Smooth muscle cell (in vitro differentiated cells): ENCODE measurements around the gene CRHR1. TPM values are rescaled to one million over a fixed set of nuclear protein-coding genes. Genes with fewer than 3 reads are reported as not detected.

ENCODE experiments used
- DNase-seq: peaks from one replicate; lab custom pipeline; 2025; ENCODE audit not compliant: unreplicated experiment; lab: John Stamatoyannopoulos, UW
- H2AFZ ChIP-seq: fragments of 200-600 bp; sonication (generic); 2 replicates; pipeline ENCODE4 v1.6.0; 2016; ENCODE audit warnings: antibody characterized with exemption, low read depth, mild to moderate bottlenecking
- H3F3A ChIP-seq: fragments of 200-600 bp; sonication (generic); 2 replicates; pipeline ENCODE4 v1.6.0; 2017; ENCODE audit warnings: antibody characterized with exemption, low read depth
- H3K27ac ChIP-seq: fragments of 200-600 bp; sonication (generic); 2 replicates; pipeline ENCODE4 v1.5.1; 2016; ENCODE audit warnings: low read depth, mild to moderate bottlenecking
- H3K27me3 ChIP-seq: fragments of 200-600 bp; sonication (generic); 2 replicates; pipeline ENCODE4 v1.6.1; 2016; ENCODE audit warnings: low read depth, mild to moderate bottlenecking
- H3K36me3 ChIP-seq: fragments of 200-600 bp; sonication (generic); 2 replicates; pipeline ENCODE4 v1.5.1; 2016; ENCODE audit warnings: low read depth
- H3K4me1 ChIP-seq: fragments of 200-600 bp; sonication (generic); 2 replicates; pipeline ENCODE4 v1.5.1; 2016; ENCODE audit warnings: low read depth
- H3K4me2 ChIP-seq: fragments of 200-600 bp; sonication (generic); 2 replicates; pipeline ENCODE4 v1.6.0; 2016; ENCODE audit warnings: mild to moderate bottlenecking
- H3K4me3 ChIP-seq: fragments of 200-600 bp; sonication (generic); 2 replicates; pipeline ENCODE4 v1.5.1; 2016; ENCODE audit warnings: mild to moderate bottlenecking
- H3K79me2 ChIP-seq: fragments of 200-600 bp; sonication (generic); 2 replicates; pipeline ENCODE4 v1.6.0; 2016; ENCODE audit warnings: low read depth, mild to moderate bottlenecking
- H3K9ac ChIP-seq: fragments of 200-600 bp; sonication (generic); 2 replicates; pipeline ENCODE4 v1.6.0; 2016; ENCODE audit warnings: low read depth
- H3K9me3 ChIP-seq: fragments of 200-600 bp; sonication (generic); replicated peaks from 2 replicates; pipeline ENCODE4 v1.5.1; 2016; ENCODE audit warnings: low read depth
- H4K20me1 ChIP-seq: fragments of 200-600 bp; sonication (generic); 2 replicates; pipeline ENCODE4 v1.6.0; 2016; ENCODE audit warnings: low read depth
- WGBS: methylation state at CpG from one replicate; pipeline ENCODE4 v1.1.7; 2016; ENCODE audit warnings: low lambda C conversion rate; 5-methylcytosine and 5-hydroxymethylcytosine counted together
- polyA plus RNA-seq: library from polyadenylated mRNA; unstranded; fragments of >200 nt; fragmentation: Nextera tagmentation; extraction: Ambion mirVana; gene quantifications from 2 replicates; pipeline ENCODE4 v1.2.1, GENCODE V29; 2016
- total RNA-seq: library from RNA; depleted of rRNA; stranded (reverse); fragments of >200 nt; gene quantifications from 2 replicates; pipeline ENCODE4 v1.2.3, GENCODE V29; 2014
- TF ChIP-seq, protein P1 (sequence below): fragments of 200-600 bp; sonication (generic); IDR thresholded peaks from 2 replicates; pipeline ENCODE4 v1.5.1; 2017; ENCODE audit warnings: borderline replicate concordance, mild to moderate bottlenecking, antibody characterized with exemption; ENCODE audit not compliant: insufficient read depth, poor library complexity, severe bottlenecking

Gene CRHR1
- total and polyA plus RNA-seq, 2 experiments from 2014 or later, result 0.09 TPM; not detected in 1

DNA sequence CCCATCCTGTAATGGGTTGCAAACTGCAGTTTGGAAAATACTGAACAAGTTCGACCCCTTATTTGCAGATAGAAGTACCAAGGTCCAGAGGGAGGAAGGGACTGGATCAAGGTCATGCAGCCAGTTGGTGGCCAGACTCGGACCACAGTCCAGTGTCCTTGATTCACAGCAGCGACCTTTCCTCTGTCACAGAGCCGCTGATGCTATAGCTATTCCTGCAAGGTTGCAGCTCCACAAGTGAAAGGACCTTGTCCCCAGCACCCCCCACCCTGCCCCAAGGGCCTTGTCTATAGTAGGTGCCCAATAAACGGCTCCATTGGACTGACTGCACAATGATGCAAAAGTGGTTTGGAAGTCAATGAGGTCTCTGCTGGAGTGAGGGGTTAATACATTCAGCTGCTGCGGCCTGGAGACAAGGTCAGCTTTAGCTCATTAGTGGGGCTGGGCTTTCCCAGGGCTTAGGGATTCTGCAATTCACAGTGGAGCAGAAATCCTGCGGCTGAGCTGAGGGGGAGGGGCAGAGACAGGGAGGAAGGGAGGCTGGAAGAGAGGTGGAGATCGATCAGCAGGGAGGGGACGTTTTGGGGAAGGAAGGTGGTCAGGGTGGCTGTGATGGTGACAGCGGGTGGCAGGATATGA is 13.4 kb upstream of the CRHR1 start:
- no peak for DNase-seq
- Histone ChIP-seq H3K36me3 (no peaks in the 10 kb centered on the region), H3K4me1 (peaks cover 3% of the 10 kb centered on the region)

DNA sequence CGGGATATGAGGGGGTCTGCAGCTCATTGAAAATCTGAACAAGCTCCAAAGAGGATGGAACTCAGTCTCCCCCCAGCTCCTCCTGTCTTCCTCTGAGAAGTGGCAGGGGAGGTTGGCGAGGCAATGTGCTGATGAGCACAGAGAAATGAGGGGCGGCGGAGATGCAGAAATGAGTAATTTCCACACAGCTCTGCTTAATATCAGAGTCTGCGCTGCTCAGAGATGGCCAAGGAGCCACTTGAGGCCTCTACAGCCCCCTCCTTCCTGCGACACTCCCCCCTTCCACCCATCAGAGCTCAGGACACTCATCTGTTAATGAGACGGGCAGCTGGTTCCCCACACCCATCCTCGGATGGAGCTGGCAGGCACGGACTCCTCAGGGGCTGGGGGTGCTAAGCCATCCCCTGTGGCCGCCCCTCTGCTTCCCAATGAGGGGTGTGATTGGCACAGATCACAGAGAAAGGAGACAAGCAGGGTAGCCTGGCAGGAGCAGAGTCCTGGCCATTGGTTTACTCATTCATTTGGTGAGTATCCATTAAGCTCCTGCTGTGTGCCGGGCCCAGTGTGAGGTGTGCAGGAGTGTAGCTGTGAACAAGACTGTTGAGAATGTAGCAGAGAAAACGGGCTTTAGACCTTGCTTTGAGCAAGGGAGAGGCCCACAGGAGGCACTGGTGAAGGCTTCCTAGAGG is 12.7 kb upstream of the CRHR1 start:
- no peaks in the 10 kb centered on the region for H3K9me3 ChIP-seq
- 43% methylated on average over 12 of the region's 12 CpGs for WGBS
- no peaks in the 10 kb centered on the region for H3K36me3 ChIP-seq
- H3K9ac ChIP-seq, result no peak overlapping the region
- H3K27ac ChIP-seq, result no peak overlapping the region
- no peak overlapping the region for H3K4me3 ChIP-seq
- H4K20me1 ChIP-seq, result no peaks in the 10 kb centered on the region
- H3K79me2 ChIP-seq, result no peaks in the 10 kb centered on the region
- no peaks in the 10 kb centered on the region for H3F3A ChIP-seq
- H2AFZ ChIP-seq, result no peak overlapping the region
- H3K27me3 ChIP-seq, result peaks cover 31% of the 10 kb centered on the region
- peaks cover 3% of the 10 kb centered on the region for H3K4me1 ChIP-seq
- DNase-seq, result no peak
- TF ChIP-seq, protein P1, sequence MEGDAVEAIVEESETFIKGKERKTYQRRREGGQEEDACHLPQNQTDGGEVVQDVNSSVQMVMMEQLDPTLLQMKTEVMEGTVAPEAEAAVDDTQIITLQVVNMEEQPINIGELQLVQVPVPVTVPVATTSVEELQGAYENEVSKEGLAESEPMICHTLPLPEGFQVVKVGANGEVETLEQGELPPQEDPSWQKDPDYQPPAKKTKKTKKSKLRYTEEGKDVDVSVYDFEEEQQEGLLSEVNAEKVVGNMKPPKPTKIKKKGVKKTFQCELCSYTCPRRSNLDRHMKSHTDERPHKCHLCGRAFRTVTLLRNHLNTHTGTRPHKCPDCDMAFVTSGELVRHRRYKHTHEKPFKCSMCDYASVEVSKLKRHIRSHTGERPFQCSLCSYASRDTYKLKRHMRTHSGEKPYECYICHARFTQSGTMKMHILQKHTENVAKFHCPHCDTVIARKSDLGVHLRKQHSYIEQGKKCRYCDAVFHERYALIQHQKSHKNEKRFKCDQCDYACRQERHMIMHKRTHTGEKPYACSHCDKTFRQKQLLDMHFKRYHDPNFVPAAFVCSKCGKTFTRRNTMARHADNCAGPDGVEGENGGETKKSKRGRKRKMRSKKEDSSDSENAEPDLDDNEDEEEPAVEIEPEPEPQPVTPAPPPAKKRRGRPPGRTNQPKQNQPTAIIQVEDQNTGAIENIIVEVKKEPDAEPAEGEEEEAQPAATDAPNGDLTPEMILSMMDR, result no peak
- peak overlapping the region; percentile 35 for H3K4me2 ChIP-seq

More for the DNA sequence above, 13.4 kb upstream of the CRHR1 start:
- no peak overlapping the region for H3K4me3 ChIP-seq
- TF ChIP-seq, protein P1, result no peak
- H3K79me2 ChIP-seq, result no peaks in the 10 kb centered on the region
- no peaks in the 10 kb centered on the region for H3K9me3 ChIP-seq
- H2AFZ ChIP-seq, result no peak overlapping the region
- no peaks in the 10 kb centered on the region for H3F3A ChIP-seq
- no peak overlapping the region for H3K27ac ChIP-seq
- H3K27me3 ChIP-seq, result peaks cover 29% of the 10 kb centered on the region
- H3K9ac ChIP-seq, result no peak overlapping the region
- H4K20me1 ChIP-seq, result no peaks in the 10 kb centered on the region
- peak overlapping the region; percentile 35 for H3K4me2 ChIP-seq
- WGBS, result 49% methylated on average over 10 of the region's 10 CpGs

DNA sequence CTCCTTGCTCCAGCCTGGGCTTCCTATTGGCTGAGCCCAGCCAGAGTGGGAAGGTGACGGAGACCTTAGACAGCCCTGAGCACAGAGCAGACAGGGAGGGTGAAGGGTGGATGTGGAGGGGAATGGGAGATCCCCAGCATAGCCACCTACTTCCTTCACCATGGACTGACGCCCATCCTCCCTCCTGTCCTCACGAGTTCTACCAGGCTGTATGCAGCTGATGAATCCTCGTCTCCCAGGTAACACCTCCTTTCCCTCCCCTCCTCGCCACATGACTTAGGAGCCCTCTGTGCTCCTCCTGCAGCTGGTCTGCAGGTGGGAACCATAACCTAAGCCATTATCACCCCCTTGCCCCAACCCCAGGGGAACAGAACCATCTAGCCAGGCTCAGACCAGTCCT is 9.0 kb upstream of the CRHR1 start:
- no peak overlapping the region for H3K4me2 ChIP-seq
- no peak for DNase-seq
- no peaks in the 10 kb centered on the region for H3K36me3 ChIP-seq
- peaks cover 3% of the 10 kb centered on the region for H3K4me1 ChIP-seq
- H3K4me3 ChIP-seq, result no peak overlapping the region
- H2AFZ ChIP-seq, result no peak overlapping the region
- H3K27ac ChIP-seq, result no peak overlapping the region
- H3K27me3 ChIP-seq, result peaks cover 48% of the 10 kb centered on the region
- no peaks in the 10 kb centered on the region for H3K79me2 ChIP-seq
- no peaks in the 10 kb centered on the region for H4K20me1 ChIP-seq
- WGBS, result 85% methylated on average over 5 of the region's 5 CpGs
- H3F3A ChIP-seq, result no peaks in the 10 kb centered on the region
- TF ChIP-seq, protein P1, result no peak
- no peaks in the 10 kb centered on the region for H3K9me3 ChIP-seq
- no peak overlapping the region for H3K9ac ChIP-seq
